Keratinocyte (primary cell): ENCODE results near the gene FABP3. TPM values are rescaled to one million over a fixed set of nuclear protein-coding genes. Genes with fewer than 3 reads are reported as not detected.

Experiments used
- DNase-seq: peaks from one replicate; pipeline ENCODE4 v3.0.0-alpha.2; 2011; ENCODE audit warnings: low read depth, missing footprints, low spot score
- FAIRE-seq: peaks from 2 replicates; lab custom pipeline; 2011; peaks lifted over from hg19 to GRCh38; lab: Jason Lieb, UNC
- H2AFZ ChIP-seq: 2 replicates; pipeline ENCODE4 v1.6.0; 2012; ENCODE audit warnings: low read length, control low read depth, inconsistent platforms; ENCODE audit not compliant: control insufficient read depth
- H3K27ac ChIP-seq: 2 replicates; pipeline ENCODE4 v1.5.1; 2011; ENCODE audit warnings: low read length; ENCODE audit not compliant: control insufficient read depth, insufficient read depth
- H3K27me3 ChIP-seq: 3 replicates; pipeline ENCODE4 v1.6.0; 2011; ENCODE audit warnings: low read length; ENCODE audit not compliant: control insufficient read depth, insufficient read depth; ENCODE audit errors: extremely low read depth
- H3K36me3 ChIP-seq, 2 experiments: 2 replicates in 1 of 2; 3 replicates in 1 of 2; pipeline ENCODE4 v1.5.1; 2011; ENCODE audit warnings: low read length in 2 of 2, mild to moderate bottlenecking in 1 of 2; ENCODE audit not compliant: control insufficient read depth in 2 of 2, insufficient read depth in 2 of 2; ENCODE audit errors: extremely low read depth in 1 of 2
- H3K4me1 ChIP-seq: 3 replicates; pipeline ENCODE4 v1.5.1; 2011; ENCODE audit warnings: low read length; ENCODE audit not compliant: control insufficient read depth, insufficient read depth; ENCODE audit errors: extremely low read depth
- H3K4me2 ChIP-seq: 3 replicates; pipeline ENCODE4 v1.6.0; 2011; ENCODE audit warnings: low read depth, low read length; ENCODE audit not compliant: control insufficient read depth, insufficient read depth; ENCODE audit errors: extremely low read depth
- H3K4me3 ChIP-seq, 3 experiments: fragments of 200-600 bp in 1 of 3; sonication (generic) in 1 of 3; 2 replicates in 2 of 3; 3 replicates in 1 of 3; pipeline ENCODE4 v1.5.1; 2011 to 2016; ENCODE audit warnings: low read length in 3 of 3, mild to moderate bottlenecking in 3 of 3, control low read depth in 2 of 3, inconsistent platforms in 1 of 3, low read depth in 1 of 3, mixed read lengths in 1 of 3, mixed run types in 1 of 3, moderate library complexity in 1 of 3; ENCODE audit not compliant: control insufficient read depth in 2 of 3, insufficient read depth in 2 of 3; ENCODE audit errors: extremely low read depth in 1 of 3
- H3K79me2 ChIP-seq: 2 replicates; pipeline ENCODE4 v1.6.0; 2012; ENCODE audit warnings: low read length; ENCODE audit not compliant: control insufficient read depth, insufficient read depth
- H3K9ac ChIP-seq: 3 replicates; pipeline ENCODE4 v1.6.0; 2011; ENCODE audit warnings: low read length; ENCODE audit not compliant: control insufficient read depth, insufficient read depth; ENCODE audit errors: extremely low read depth
- H3K9me1 ChIP-seq: 3 replicates; pipeline ENCODE4 v1.6.0; 2011; ENCODE audit warnings: low read length; ENCODE audit not compliant: control insufficient read depth, insufficient read depth; ENCODE audit errors: extremely low read depth
- H3K9me3 ChIP-seq: 2 replicates; pipeline ENCODE4 v1.5.1; 2012; ENCODE audit warnings: low read depth, low read length; ENCODE audit not compliant: control insufficient read depth
- H4K20me1 ChIP-seq: 3 replicates; pipeline ENCODE4 v1.6.0; 2011; ENCODE audit warnings: low read length; ENCODE audit not compliant: control insufficient read depth, insufficient read depth; ENCODE audit errors: extremely low read depth
- EZH2 ChIP-seq: IDR thresholded peaks from one replicate; pipeline ENCODE4 v1.6.1; 2012; ENCODE audit warnings: inconsistent platforms, mild to moderate bottlenecking, low read length, moderate library complexity
- dilution Hi-C: fragments of 300-500 bp; cut with MboI; formaldehyde crosslinking; loops from one replicate; pipeline ENCODE4 v1.7.0; 2020; ENCODE audit warnings: low sequenced_read_pairs; ENCODE audit not compliant: extremely low pct_ligation_motif_present
- polyA plus RNA-seq, 5 experiments: library from polyadenylated mRNA; depleted of rRNA in 3 of 5; stranded (reverse) in 3 of 5; stranded (forward) in 1 of 5; unstranded in 1 of 5; fragments of >200 nt; gene quantifications; 1 replicate in 1 of 5; 2 replicates in 3 of 5; 3 replicates in 1 of 5; pipeline versions ENCODE4 v1.2.1 to v1.2.3, GENCODE V29; 2011 to 2012; ENCODE audit warnings: missing spikeins in 2 of 5, low read depth in 1 of 5, low replicate concordance in 1 of 5
- TF ChIP-seq, protein P1 (sequence below), 3 experiments: IDR thresholded peaks in 1 of 3; conservative IDR thresholded peaks in 1 of 3; optimal IDR thresholded peaks in 1 of 3; 2 replicates in 2 of 3; 3 replicates in 1 of 3; pipeline versions ENCODE3 to v1.5.1; 2011; ENCODE audit warnings: low read length in 3 of 3, mild to moderate bottlenecking in 3 of 3, moderate library complexity in 2 of 3, control low read depth in 1 of 3, inconsistent platforms in 1 of 3; ENCODE audit not compliant: insufficient read depth in 2 of 3; ENCODE audit errors: extremely low read depth in 1 of 3

Gene FABP3
- polyA plus RNA-seq, 1 donor (not counting 4 experiments of a cell fraction or from before 2014, with no cell fraction given): 0.59 TPM

- no peaks in the 10 kb centered on the region for H3K9me1 ChIP-seq
- DNase-seq (no peak), FAIRE-seq (no peak)
- H3K9ac ChIP-seq: no peak overlapping the region
- no peaks in the 10 kb centered on the region for H3K9me3 ChIP-seq
- no peak for TF ChIP-seq EZH2
- TF ChIP-seq, protein P1, sequence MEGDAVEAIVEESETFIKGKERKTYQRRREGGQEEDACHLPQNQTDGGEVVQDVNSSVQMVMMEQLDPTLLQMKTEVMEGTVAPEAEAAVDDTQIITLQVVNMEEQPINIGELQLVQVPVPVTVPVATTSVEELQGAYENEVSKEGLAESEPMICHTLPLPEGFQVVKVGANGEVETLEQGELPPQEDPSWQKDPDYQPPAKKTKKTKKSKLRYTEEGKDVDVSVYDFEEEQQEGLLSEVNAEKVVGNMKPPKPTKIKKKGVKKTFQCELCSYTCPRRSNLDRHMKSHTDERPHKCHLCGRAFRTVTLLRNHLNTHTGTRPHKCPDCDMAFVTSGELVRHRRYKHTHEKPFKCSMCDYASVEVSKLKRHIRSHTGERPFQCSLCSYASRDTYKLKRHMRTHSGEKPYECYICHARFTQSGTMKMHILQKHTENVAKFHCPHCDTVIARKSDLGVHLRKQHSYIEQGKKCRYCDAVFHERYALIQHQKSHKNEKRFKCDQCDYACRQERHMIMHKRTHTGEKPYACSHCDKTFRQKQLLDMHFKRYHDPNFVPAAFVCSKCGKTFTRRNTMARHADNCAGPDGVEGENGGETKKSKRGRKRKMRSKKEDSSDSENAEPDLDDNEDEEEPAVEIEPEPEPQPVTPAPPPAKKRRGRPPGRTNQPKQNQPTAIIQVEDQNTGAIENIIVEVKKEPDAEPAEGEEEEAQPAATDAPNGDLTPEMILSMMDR (optimal IDR thresholded peaks at IDR 0.05 in 1 of 3, IDR thresholded peaks at IDR 0.05 in 1 of 3, conservative IDR thresholded peaks at IDR 0.05 in 1 of 3; ENCODE audit: extremely low read depth in 1 of 3, insufficient read depth in 2 of 3, low read length in 3 of 3): no peak
- H2AFZ ChIP-seq: no peak overlapping the region
- H3K4me1 ChIP-seq: no peaks in the 10 kb centered on the region
- H3K36me3 ChIP-seq: no peaks in the 10 kb centered on the region
- H4K20me1 ChIP-seq: no peaks in the 10 kb centered on the region
- no peak overlapping the region for H3K4me3 ChIP-seq
- H3K79me2 ChIP-seq: no peaks in the 10 kb centered on the region
- dilution Hi-C loops: no loop called here
- H3K4me2 ChIP-seq: no peak overlapping the region
- no peaks in the 10 kb centered on the region for H3K27me3 ChIP-seq
- no peak overlapping the region for H3K27ac ChIP-seq
These were observed 9.6 kb upstream of the FABP3 start for GRCh38 chr1:31382379-31382989.

DNA sequence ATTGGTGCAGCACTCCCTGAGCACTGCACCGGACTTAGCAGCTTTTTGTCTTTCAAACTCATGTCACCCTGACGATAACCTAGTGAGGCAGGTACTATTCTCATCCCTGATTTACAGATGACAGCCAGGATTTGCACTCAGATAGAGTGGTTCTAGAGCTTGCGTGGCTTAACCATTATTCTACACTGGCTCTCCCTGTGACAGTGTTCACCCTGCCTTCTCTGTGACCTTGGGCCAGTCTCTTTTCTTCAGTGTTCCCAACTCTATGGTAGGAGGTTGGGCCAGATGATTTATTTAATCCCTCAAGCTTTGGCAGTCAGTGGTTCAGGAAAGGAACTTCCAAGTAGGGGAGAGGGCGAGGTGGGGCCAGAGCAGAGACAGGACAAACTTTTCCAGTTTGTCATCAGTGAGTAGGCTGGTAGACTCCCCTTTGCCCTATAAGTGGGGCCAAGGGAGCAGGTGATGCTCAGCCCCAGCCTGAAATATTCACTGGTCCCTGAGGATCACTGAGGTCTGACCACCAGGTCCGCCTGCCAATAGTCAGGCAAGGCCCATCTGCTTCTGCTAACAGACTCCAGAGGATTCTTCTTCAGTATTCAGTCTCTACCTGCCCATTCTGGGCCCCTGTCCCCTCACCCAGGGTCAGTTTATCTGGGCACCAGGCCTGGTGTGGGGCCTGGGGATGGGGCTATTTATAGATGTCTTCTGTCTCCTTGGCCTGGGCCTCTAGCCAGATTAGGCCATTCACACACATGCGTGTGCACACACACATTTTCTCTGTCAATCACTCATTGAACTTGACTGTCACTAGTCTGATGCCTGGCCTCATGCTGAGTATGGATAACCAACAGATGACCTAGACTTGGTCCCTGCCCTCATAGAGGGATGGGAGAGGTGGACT lies 8.8 kb upstream of the FABP3 start:
- Histone ChIP-seq H3K4me1 (no peaks in the 10 kb centered on the region), H3K9ac (no peak overlapping the region), H3K4me3 (no peak overlapping the region), H3K9me1 (no peaks in the 10 kb centered on the region), H2AFZ (no peak overlapping the region), H3K36me3 (no peaks in the 10 kb centered on the region), H3K9me3 (no peaks in the 10 kb centered on the region), H3K27me3 (no peaks in the 10 kb centered on the region), H3K27ac (no peak overlapping the region), H3K4me2 (no peak overlapping the region), H3K79me2 (no peaks in the 10 kb centered on the region), H4K20me1 (no peaks in the 10 kb centered on the region)
- DNase-seq: no peak
- dilution Hi-C loops: no loop called here
- FAIRE-seq: no peak
- TF ChIP-seq, protein P1 (optimal IDR thresholded peaks at IDR 0.05 in 1 of 3, IDR thresholded peaks at IDR 0.05 in 1 of 3, conservative IDR thresholded peaks at IDR 0.05 in 1 of 3; ENCODE audit: extremely low read depth in 1 of 3, insufficient read depth in 2 of 3, low read length in 3 of 3): no peak
